A673 (cell line): Measurements from ENCODE around the gene LTA. TPM values are rescaled to one million over a fixed set of nuclear protein-coding genes. Genes with fewer than 3 reads are reported as not detected.
"Not testable (repeated sequence)": the region's sequence is repeated elsewhere in the genome, so short reads cannot be mapped to it uniquely, and the experiment has no call there.

ENCODE experiments used
- BruUV-seq: library from RNA; stranded (reverse); fragments of 400-500 nt; replicated peaks from 2 replicates; lab custom pipeline; 2021; lab: Mats Ljungman, UMichigan
- CTCF ChIA-PET: fragments of 300-600 bp; sonication (Branson Sonifier 250); formaldehyde crosslinking; loops from one replicate; lab custom pipeline; 2022; ENCODE audit warnings: antibody characterized with exemption; lab: Charles Lee
- POLR2A ChIA-PET: fragments of 300-600 bp; sonication (Branson Sonifier 250); formaldehyde crosslinking; loops from one replicate; lab custom pipeline; 2022; ENCODE audit warnings: antibody characterized with exemption; ENCODE audit not compliant: low non-redundant PET; lab: Charles Lee
- DNase-seq: peaks from one replicate; pipeline ENCODE4 v3.0.0-alpha.2; 2015; ENCODE audit warnings: low spot score
- H3K27ac ChIP-seq: fragments of 200-600 bp; sonication (generic); 2 replicates; pipeline ENCODE4 v1.5.1; 2016; ENCODE audit warnings: mixed run types, low read depth, mild to moderate bottlenecking, mixed read lengths, antibody characterized with exemption, low read length; ENCODE audit not compliant: poor library complexity, severe bottlenecking
- H3K27me3 ChIP-seq: fragments of 200-600 bp; sonication (generic); replicated peaks from 2 replicates; pipeline ENCODE4 v1.6.1; 2017; ENCODE audit warnings: mixed run types, low read depth, mild to moderate bottlenecking, mixed read lengths, antibody characterized with exemption, low read length; ENCODE audit not compliant: insufficient read depth, poor library complexity
- H3K36me3 ChIP-seq: fragments of 200-600 bp; sonication (generic); 2 replicates; pipeline ENCODE4 v1.6.1; 2016; ENCODE audit warnings: mixed run types, mild to moderate bottlenecking, mixed read lengths, antibody characterized with exemption, low read length; ENCODE audit not compliant: insufficient read depth, poor library complexity, severe bottlenecking
- H3K4me1 ChIP-seq: fragments of 200-600 bp; sonication (generic); 2 replicates; pipeline ENCODE4 v1.6.1; 2017; ENCODE audit warnings: mixed run types, mild to moderate bottlenecking, mixed read lengths, antibody characterized with exemption, low read length; ENCODE audit not compliant: insufficient read depth, poor library complexity, severe bottlenecking
- H3K4me3 ChIP-seq: fragments of 200-600 bp; sonication (generic); 2 replicates; pipeline ENCODE4 v1.5.1; 2016; ENCODE audit warnings: low read depth, mixed run types, mild to moderate bottlenecking, mixed read lengths, low read length; ENCODE audit not compliant: poor library complexity, severe bottlenecking
- H3K9me3 ChIP-seq: fragments of 200-600 bp; sonication (generic); 2 replicates; pipeline ENCODE4 v1.6.1; 2016; ENCODE audit warnings: mixed run types, low read depth, mild to moderate bottlenecking, mixed read lengths, antibody characterized with exemption, low read length; ENCODE audit not compliant: poor library complexity, severe bottlenecking
- CTCF ChIP-seq: fragments of 300-800, 200-600 bp; sonication (generic); conservative IDR thresholded peaks from 2 replicates; pipeline ENCODE4 v1.5.1; 2017; ENCODE audit warnings: low read depth, mild to moderate bottlenecking, antibody characterized with exemption, low read length, moderate library complexity, mixed read lengths
- EZH2 ChIP-seq: fragments of 200-600 bp; sonication (generic); IDR thresholded peaks from 2 replicates; pipeline ENCODE4 v1.6.1; 2017; ENCODE audit warnings: borderline replicate concordance, low read depth, mild to moderate bottlenecking, mixed read lengths, antibody characterized with exemption, low read length; ENCODE audit not compliant: poor library complexity, severe bottlenecking
- intact Hi-C: fragments of 100-400 bp; cut with micrococcal nuclease; formaldehyde crosslinking; loops from one replicate; pipeline ENCODE4 v1.10.0; 2022; ENCODE audit not compliant: unreplicated experiment
- total RNA-seq: library from RNA; stranded (reverse); gene quantifications from 2 replicates; pipeline ENCODE4 v1.2.3, GENCODE V29; 2021

LTA gene
- total RNA-seq, 1 experiment from 2014 or later, result not detected

- ChIA-PET CTCF (no interaction called here), POLR2A (no interaction called here)
- no peaks in the 10 kb centered on the region for H3K9me3 ChIP-seq
- no peak overlapping the region for H3K4me3 ChIP-seq
- no peak for DNase-seq
- no peaks in the 10 kb centered on the region for H3K36me3 ChIP-seq
- H3K4me1 ChIP-seq, result peaks cover 4% of the 10 kb centered on the region
- intact Hi-C loops, result no loop called here
- no peak for TF ChIP-seq CTCF
- no peak for TF ChIP-seq EZH2
- no peaks in the 10 kb centered on the region for H3K27me3 ChIP-seq
- no TSS peak for BruUV-seq
- H3K27ac ChIP-seq, result no peak overlapping the region
Measured at GRCh38 chr6:31588871-31589650, 17.0 kb downstream of the LTA start.

GRCh38 chr6:31590691-31591090 is 18.6 kb downstream of the LTA start:
- DNase-seq, POLR2A ChIA-PET, intact Hi-C loops, H3K9me3 ChIP-seq, H3K36me3 ChIP-seq, H3K4me1 ChIP-seq, H3K27ac ChIP-seq, H3K27me3 ChIP-seq, H3K4me3 ChIP-seq, BruUV-seq, CTCF ChIA-PET: not testable (repeated sequence)

- CTCF ChIA-PET, result no interaction called here
- BruUV-seq, result no TSS peak
- no peaks in the 10 kb centered on the region for H3K36me3 ChIP-seq
- H3K4me1 ChIP-seq, result no peaks in the 10 kb centered on the region
- H3K27me3 ChIP-seq, result no peaks in the 10 kb centered on the region
- TF ChIP-seq CTCF (no peak), EZH2 (no peak)
- H3K4me3 ChIP-seq, result no peak overlapping the region
- intact Hi-C loops, result no loop called here
- POLR2A ChIA-PET, result no interaction called here
- H3K27ac ChIP-seq, result no peak overlapping the region
- H3K9me3 ChIP-seq, result no peaks in the 10 kb centered on the region
- no peak for DNase-seq
Measured at GRCh38 chr6:31592396-31592771, 20.3 kb downstream of the LTA start.

- Histone ChIP-seq H3K4me3 (no peak overlapping the region), H3K4me1 (no peaks in the 10 kb centered on the region), H3K27me3 (no peaks in the 10 kb centered on the region), H3K9me3 (no peaks in the 10 kb centered on the region), H3K27ac (no peak overlapping the region), H3K36me3 (no peaks in the 10 kb centered on the region)
- POLR2A ChIA-PET, result no interaction called here
- peak; percentile 57 for TF ChIP-seq CTCF
- no peak for TF ChIP-seq EZH2
- CTCF ChIA-PET, result interaction anchor here (1.1 to 3.6 kb wide), 7 partner anchors 17 to 104 kb away, joined by 3 to 30 read pairs (median 4); partner anchors contain the start of genes ATP6V1G2, C6orf47 and NFKBIL1
- DNase-seq, result peak; percentile 75
- intact Hi-C loops, result loop anchor here (2.0 kb wide), 1 partner anchor 14 kb away; the partner anchor contains the start of gene LTB
- BruUV-seq, result no TSS peak
Measured at GRCh38 chr6:31597006-31597405, 24.9 kb downstream of the LTA start.
